Mononuclear cell (primary cell): Measurements from ENCODE around the gene KCNJ2. TPM values are rescaled to one million over a fixed set of nuclear protein-coding genes. Genes with fewer than 3 reads are reported as not detected.
A peak's percentile ranks its signal among the peaks of the same experiment; 100 is the strongest.

Experiments
- H3K27me3 ChIP-seq: 2 replicates; pipeline ENCODE4 v1.6.0; 2011; ENCODE audit warnings: low read length, control low read depth; ENCODE audit not compliant: insufficient read depth
- H3K4me1 ChIP-seq: 2 replicates; pipeline ENCODE4 v1.5.1; 2011; ENCODE audit warnings: mild to moderate bottlenecking, low read length, control low read depth; ENCODE audit not compliant: insufficient read depth
- H3K4me3 ChIP-seq: 2 replicates; pipeline ENCODE4 v1.5.1; 2011; ENCODE audit warnings: mild to moderate bottlenecking, low read length, moderate library complexity
- H3K9me3 ChIP-seq: 2 replicates; pipeline ENCODE4 v1.5.1; 2011; ENCODE audit warnings: low read depth, mild to moderate bottlenecking, control low read depth, low read length
- total RNA-seq: library from RNA; depleted of rRNA; stranded (reverse); fragments of >200 nt; gene quantifications from one replicate; pipeline ENCODE4 v1.2.3, GENCODE V29; 2012

Gene KCNJ2
- total RNA-seq, 1 donor, result 4.6 TPM

DNA sequence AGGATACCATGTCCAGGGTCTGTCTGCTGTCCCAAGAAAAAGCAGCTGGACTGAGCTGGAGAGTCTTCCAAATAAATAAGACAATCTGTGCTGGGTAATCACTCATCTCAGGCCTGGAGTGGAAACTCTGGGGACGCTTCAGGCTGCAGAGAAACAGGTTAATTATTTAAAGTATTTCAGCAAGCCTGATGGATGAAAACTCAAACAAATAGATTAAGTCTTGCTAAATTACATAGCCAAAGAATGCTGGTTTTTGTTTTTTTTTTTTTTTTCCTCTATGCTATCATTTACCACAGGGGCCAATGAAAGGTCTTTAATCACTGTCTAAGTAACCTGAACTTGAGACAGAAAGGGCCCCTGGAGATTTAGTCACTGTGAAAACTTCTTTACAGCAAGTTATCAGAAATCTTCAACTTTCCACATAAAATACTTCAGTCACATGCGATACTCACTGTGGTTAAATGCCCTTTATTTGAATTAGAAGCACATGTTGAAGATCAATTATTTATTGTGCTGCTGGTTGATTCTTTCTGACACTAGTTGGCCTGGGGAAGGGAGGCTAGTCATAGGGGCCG lies 31.0 kb upstream of the KCNJ2 start:
- no peaks in the 10 kb centered on the region for H3K27me3 ChIP-seq
- H3K9me3 ChIP-seq, result no peaks in the 10 kb centered on the region
- H3K4me3 ChIP-seq, result no peak overlapping the region
- H3K4me1 ChIP-seq, result peaks cover 13% of the 10 kb centered on the region

DNA sequence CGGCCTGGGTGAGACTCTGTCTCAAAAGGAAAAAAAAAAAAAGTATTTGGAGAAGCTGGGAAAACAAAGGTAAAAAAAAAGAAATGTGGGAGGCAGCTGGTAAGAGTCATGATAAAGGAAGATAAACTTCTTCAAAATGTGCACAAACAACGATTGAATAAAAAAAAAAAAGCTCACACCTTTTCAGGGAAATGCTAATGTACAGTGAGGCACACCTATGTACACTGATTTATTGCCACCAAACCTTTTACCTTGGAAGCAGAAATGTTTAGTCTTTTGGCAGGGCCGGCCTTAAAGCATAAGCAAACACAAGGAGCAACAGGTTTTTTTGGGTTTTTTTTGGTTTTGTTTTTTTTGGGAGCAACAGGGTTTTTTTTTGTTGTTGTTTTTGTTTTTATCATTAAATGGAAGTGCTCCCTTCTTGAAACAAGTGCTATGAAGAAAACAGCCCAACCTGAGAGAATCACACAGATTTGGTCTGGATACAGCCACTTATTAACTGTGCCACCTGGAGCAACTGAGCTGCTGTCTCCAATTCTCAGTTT lies 29.8 kb upstream of the KCNJ2 start:
- no peaks in the 10 kb centered on the region for H3K27me3 ChIP-seq
- peaks cover 13% of the 10 kb centered on the region for H3K4me1 ChIP-seq

DNA sequence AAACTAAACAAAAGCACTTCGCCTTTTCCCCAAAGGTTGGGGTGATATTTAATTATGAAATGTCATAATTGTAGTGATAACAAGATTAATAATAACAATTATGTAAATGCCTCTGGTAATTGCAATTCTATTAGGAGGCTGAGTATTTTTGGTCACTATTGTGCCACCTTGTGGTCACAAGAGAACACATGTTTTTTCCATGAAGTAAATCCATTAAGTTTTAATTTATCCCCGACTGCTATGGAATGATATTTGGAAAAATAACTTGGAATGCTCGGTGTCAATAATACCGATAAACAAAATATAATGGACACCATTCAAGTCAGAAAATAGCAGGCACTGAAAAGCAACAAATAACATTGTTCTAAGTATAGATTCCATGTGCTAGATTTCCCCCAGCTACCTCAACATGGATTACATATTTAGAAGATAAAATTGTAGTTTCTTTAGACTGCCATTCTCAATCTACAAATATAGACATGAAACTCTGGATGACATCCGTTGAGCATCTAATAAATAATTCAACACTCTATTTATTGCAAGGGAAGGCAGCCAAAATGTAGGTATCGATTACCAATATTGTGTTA lies 25.0 kb upstream of the KCNJ2 start:
- H3K4me1 ChIP-seq, result no peaks in the 10 kb centered on the region
- no peaks in the 10 kb centered on the region for H3K9me3 ChIP-seq
- no peaks in the 10 kb centered on the region for H3K27me3 ChIP-seq
- no peak overlapping the region for H3K4me3 ChIP-seq

More for the DNA sequence above, 29.8 kb upstream of the KCNJ2 start:
- no peaks in the 10 kb centered on the region for H3K9me3 ChIP-seq
- no peak overlapping the region for H3K4me3 ChIP-seq

GRCh38 chr17:70153210-70153609 lies 16.1 kb upstream of the KCNJ2 start:
- no peaks in the 10 kb centered on the region for H3K4me1 ChIP-seq
- no peaks in the 10 kb centered on the region for H3K9me3 ChIP-seq
- no peak overlapping the region for H3K4me3 ChIP-seq

DNA sequence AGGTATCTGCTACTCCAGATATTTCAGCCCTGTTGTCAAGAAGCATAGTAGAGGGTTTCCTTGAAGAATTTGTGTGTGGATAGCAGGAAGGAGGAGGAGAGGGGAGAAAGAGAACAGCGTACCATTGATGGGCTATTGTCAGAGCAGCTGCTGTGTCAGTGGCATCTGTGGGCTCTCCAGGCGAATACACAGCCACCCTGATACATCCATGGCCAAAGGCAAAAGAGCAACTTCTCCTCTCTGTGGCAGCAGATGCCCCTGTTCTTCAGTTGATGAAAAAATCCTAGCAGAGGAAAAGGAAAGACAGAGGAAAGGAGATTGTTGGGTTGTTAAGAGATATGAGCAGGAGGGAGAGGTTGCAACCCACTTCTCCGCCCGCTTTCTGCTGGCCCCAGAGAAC lies 12.2 kb upstream of the KCNJ2 start:
- Histone ChIP-seq H3K9me3 (no peaks in the 10 kb centered on the region), H3K4me3 (no peak overlapping the region), H3K4me1 (no peaks in the 10 kb centered on the region), H3K27me3 (no peaks in the 10 kb centered on the region)

More at GRCh38 chr17:70153210-70153609, 16.1 kb upstream of the KCNJ2 start:
- H3K27me3 ChIP-seq, result no peaks in the 10 kb centered on the region

GRCh38 chr17:70158180-70158579 lies 11.2 kb upstream of the KCNJ2 start:
- Histone ChIP-seq H3K4me1 (no peaks in the 10 kb centered on the region), H3K4me3 (no peak overlapping the region), H3K9me3 (no peaks in the 10 kb centered on the region), H3K27me3 (no peaks in the 10 kb centered on the region)

- Histone ChIP-seq H3K9me3 (no peaks in the 10 kb centered on the region), H3K4me3 (no peak overlapping the region), H3K27me3 (no peaks in the 10 kb centered on the region), H3K4me1 (no peaks in the 10 kb centered on the region)
Observed at GRCh38 chr17:70158591-70158990, 10.7 kb upstream of the KCNJ2 start.

DNA sequence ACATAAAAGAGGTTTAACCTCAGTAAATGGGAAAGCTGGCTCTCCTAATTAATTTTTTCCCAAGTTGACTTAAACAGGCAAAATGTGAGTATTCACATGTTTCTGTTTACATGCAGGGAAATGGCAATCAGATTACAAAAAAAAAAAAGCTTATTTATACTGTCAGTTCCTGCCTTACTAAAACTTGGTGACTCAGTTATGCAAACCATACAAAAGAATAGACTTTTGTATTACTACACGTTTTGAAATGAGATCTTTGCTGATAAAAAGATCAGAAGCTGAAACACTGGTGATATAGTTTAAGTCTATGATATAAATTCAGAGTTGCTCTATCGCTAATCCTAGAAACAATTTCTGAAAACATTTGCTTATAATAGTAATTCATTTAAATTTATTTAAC lies 9.4 kb upstream of the KCNJ2 start:
- Histone ChIP-seq H3K4me1 (no peaks in the 10 kb centered on the region), H3K4me3 (no peak overlapping the region), H3K9me3 (no peaks in the 10 kb centered on the region), H3K27me3 (no peaks in the 10 kb centered on the region)

DNA sequence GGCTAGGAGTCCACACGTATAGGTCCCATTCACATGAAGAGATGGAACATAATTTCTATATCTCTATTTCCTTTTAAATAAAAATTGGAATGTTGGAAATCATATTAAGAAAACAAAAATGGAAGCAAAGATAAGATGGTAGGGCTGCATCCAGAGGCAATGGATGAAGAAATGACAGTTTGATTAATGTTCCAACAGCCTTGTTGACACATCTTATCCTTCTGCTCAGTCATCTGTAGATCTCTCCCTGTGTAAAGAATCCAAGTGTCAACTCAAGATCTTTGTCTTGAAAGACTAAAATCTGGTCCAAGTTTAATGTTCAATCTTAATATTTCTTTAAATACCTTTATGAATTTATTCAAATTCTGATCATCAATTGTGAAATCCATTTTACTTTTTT lies 7.8 kb upstream of the KCNJ2 start:
- no peak overlapping the region for H3K4me3 ChIP-seq
- H3K4me1 ChIP-seq, result no peaks in the 10 kb centered on the region
- no peaks in the 10 kb centered on the region for H3K9me3 ChIP-seq
- no peaks in the 10 kb centered on the region for H3K27me3 ChIP-seq

DNA sequence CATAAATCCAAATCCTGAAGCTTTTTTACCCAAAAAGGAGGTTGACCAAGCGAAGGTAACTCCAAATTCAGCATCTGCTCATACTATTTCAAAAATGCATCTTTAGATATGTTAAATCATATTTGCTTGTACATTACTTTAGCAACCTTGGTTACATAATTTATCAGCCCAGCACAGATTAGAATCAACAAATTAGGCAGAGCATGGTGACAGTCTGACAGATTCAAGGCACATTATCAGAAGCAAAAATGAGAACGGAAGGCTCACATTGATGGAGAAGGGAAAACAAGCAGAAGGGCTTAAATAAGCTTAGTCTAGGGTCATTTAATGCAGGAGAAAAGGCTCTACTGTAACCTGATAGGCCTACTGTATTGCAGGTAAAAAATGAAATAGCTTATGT lies 3.9 kb upstream of the KCNJ2 start:
- Histone ChIP-seq H3K9me3 (no peaks in the 10 kb centered on the region), H3K27me3 (peaks cover 6% of the 10 kb centered on the region), H3K4me1 (peaks cover 23% of the 10 kb centered on the region), H3K4me3 (no peak overlapping the region)

- Histone ChIP-seq H3K4me1 (peaks cover 29% of the 10 kb centered on the region), H3K27me3 (peaks cover 10% of the 10 kb centered on the region)
Observed at GRCh38 chr17:70166615-70167014, 2.7 kb upstream of the KCNJ2 start.

DNA sequence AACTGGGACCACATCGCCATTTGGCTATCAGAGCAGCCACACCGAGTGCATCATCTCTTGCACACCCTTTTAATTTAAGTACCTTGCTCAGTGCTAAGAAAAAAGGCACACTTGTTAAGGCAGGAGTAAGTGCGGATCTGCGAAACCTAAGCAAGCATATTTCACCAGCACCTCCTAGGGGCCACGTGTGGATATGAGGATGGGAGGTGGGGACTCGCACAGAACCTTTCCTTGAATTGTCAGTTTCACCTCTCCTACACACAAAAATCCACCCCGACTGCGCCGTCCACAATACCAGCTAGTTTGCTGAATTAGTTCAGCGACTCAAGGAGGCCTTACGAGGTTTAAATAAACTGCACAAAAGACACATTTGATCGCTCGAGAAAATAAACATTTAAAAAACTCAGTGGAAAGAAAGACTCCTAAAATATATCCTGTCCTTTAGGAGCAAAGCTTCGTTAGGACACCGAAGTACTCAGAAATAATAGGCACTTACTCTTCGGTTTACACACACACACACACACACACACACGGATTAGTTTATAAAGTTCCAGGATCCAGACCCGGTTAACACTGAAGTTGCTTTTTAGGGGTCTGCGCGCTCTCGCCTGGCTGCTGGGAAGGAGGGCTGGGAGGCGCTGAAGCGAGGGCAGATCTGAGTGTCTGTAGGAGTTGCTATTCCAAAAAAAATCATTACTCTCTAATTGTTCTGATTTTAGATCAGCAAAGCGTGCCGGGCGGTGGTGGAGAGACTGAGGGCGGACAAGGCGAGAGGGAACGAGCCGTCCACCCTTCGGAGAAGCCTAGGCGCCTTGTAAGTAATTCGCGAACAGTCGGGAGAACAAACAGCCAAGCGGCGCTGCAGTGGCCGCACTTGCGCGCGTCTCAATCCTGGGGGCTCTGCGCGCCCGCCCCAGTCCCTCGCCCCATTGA lies 1.0 kb upstream of the KCNJ2 start:
- H3K4me3 ChIP-seq, result peak overlapping the region; percentile 69
- peaks cover 40% of the 10 kb centered on the region for H3K4me1 ChIP-seq
- no peaks in the 10 kb centered on the region for H3K9me3 ChIP-seq
- peaks cover 10% of the 10 kb centered on the region for H3K27me3 ChIP-seq

More at GRCh38 chr17:70166615-70167014, 2.7 kb upstream of the KCNJ2 start:
- Histone ChIP-seq H3K4me3 (no peak overlapping the region), H3K9me3 (no peaks in the 10 kb centered on the region)

- H3K9me3 ChIP-seq, result no peaks in the 10 kb centered on the region
- peaks cover 10% of the 10 kb centered on the region for H3K27me3 ChIP-seq
- peak overlapping the region; percentile 69 for H3K4me3 ChIP-seq
- peaks cover 47% of the 10 kb centered on the region for H3K4me1 ChIP-seq
Observed at GRCh38 chr17:70169709-70170597, 621 bp downstream of the KCNJ2 start.

DNA sequence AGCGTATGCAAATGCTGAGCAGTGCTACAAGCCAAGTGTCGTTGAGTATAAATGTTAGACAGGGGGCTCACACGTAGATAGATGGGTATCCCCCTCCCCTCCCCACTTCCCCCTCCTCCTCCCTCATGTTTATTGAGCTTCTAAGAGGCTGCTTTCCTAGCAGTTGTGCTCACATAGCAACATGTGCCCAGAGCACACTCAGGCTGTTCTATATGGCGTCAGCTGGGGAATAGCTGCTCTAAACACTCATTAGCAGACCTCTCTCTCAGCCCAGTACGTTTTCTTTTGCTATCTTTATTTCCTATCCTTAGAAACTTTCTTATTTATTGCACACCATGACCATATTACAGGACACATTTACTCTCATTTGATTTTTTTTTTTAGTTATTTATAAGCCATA lies 1.8 kb downstream of the KCNJ2 start:
- peaks cover 47% of the 10 kb centered on the region for H3K4me1 ChIP-seq
- H3K27me3 ChIP-seq, result peaks cover 10% of the 10 kb centered on the region
- peak overlapping the region; percentile 69 for H3K4me3 ChIP-seq
- H3K9me3 ChIP-seq, result no peaks in the 10 kb centered on the region
